GM12878 (cell line): ENCODE results near the gene MGAT4B. TPM values are rescaled to one million over a fixed set of nuclear protein-coding genes. Genes with fewer than 3 reads are reported as not detected.

Experiments
- BCLAF1 ChIP-seq: fragments of 450-650 bp; IDR thresholded peaks from 2 replicates; pipeline ENCODE4 v1.6.1; 2017; ENCODE audit warnings: antibody characterized with exemption, mild to moderate bottlenecking, moderate library complexity
- CEBPZ ChIP-seq: fragments of 150-350 bp; IDR thresholded peaks from 2 replicates; pipeline ENCODE4 v1.6.1; 2016; ENCODE audit warnings: low read depth, low read length
- NKRF ChIP-seq: fragments of 450-650 bp; conservative IDR thresholded peaks from 2 replicates; pipeline ENCODE4 v1.6.1; 2017; ENCODE audit warnings: mild to moderate bottlenecking, moderate library complexity
- ZBTB33 ChIP-seq: fragments of 450-650 bp; IDR thresholded peaks from 2 replicates; pipeline ENCODE4 v1.6.1; 2017; ENCODE audit warnings: mild to moderate bottlenecking
- polyA plus RNA-seq, 11 experiments: library from polyadenylated mRNA; depleted of rRNA in 4 of 11; unstranded in 6 of 11; stranded (reverse) in 5 of 11; fragments of >200 nt; fragmentation: Nextera tagmentation in 4 of 11; fragmentation: Illumina TruSeq in 1 of 11; extraction: Ambion mirVana in 4 of 11; extraction: Trizol in 1 of 11; gene quantifications; 1 replicate in 1 of 11; 2 replicates in 10 of 11; pipeline versions ENCODE4 v1.2.1 to v1.2.3, GENCODE V29; 2011 to 2016; ENCODE audit warnings: inconsistent platforms in 2 of 11, missing spikeins in 2 of 11, low read depth in 1 of 11
- total RNA-seq, 4 experiments: library from RNA; depleted of rRNA in 3 of 4; stranded (reverse); fragments of >200 nt in 3 of 4; fragmentation: Illumina TruSeq in 1 of 4; extraction: Trizol in 1 of 4; gene quantifications; 2 replicates each; pipeline versions ENCODE4 v1.2.1 to v1.2.3, GENCODE V29; 2013 to 2021

MGAT4B gene
- total and polyA plus RNA-seq, 10 of the 15 experiments (the other 5 are each of a cell fraction or from before 2014, with no cell fraction given) = 0.60 to 82.5 (median 34.4) TPM; not detected in 1

- no peak for TF ChIP-seq BCLAF1
- TF ChIP-seq ZBTB33 = no peak
- 0 out of 2 replicates have a peak, but pooled peaks have one; percentile 29 for TF ChIP-seq NKRF
- TF ChIP-seq CEBPZ = no peak
These were observed 2.8 kb downstream of the MGAT4B start (continued) for GRCh38 chr5:179803651-179804554.
